Measurements from ENCODE around the gene CAMK2A.
"Not testable (repeated sequence)": the region's sequence is repeated elsewhere in the genome, so short reads cannot be mapped to it uniquely, and the experiment has no call there.

CAMK2A gene

GRCh38 chr5:150263375-150263775 lies 26.2 kb downstream of the CAMK2A start:
- intact Hi-C loops (cut with DNase I), result no loop called here
- no peak for DNase-seq

DNA sequence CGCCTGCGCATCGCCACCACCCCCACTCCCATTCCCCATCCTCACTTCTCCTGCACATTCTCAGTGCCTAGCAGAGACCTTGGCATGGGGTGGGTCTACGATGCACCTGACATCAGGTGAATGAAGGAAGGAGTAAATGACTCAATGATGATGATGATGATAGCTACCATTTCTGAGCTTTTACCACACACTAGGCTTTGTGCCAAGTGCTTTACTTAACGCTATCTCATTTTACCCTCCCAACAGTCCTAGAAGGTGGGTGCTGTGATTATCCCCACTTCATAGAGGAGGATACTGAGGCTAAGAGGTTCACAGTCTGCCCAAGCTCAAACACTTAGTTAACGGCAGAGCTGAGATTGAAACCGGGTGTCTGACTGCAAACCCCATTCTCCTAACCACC lies 27.1 kb downstream of the CAMK2A start:
- peak in 2 of 10 donors; percentile 29 to 32 for DNase-seq
- intact Hi-C loops (cut with DNase I), result no loop called here

- peak in 1 of 10 donors; percentile 35 for DNase-seq
- intact Hi-C loops (cut with DNase I), result no loop called here
These were observed 28.3 kb downstream of the CAMK2A start for GRCh38 chr5:150261231-150261630.

DNA sequence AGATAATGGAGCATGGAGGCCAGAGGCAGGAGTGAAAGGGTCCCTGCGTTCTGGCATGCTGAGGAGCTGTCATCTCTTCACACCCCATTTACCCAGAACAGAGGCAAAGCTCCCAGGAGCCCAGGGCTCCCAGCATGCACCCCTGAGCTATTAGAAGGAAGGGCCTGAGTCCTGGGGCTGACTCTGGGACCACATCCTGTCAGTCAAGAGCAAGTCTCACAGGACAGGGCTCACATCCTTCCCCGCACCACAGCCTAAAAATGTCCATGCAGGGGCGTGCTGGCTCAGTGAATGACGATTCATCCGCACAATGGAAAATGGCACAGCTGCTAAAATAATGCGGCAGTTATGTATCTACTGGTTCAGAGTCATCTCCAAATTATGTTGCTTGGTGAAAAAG lies 31.4 kb downstream of the CAMK2A start:
- peak in 4 of 10 donors; percentile 50 to 93 (median 64) for DNase-seq
- intact Hi-C loops (cut with DNase I), result no loop called here

- DNase-seq, result peak in 1 of 10 donors; percentile 75
- intact Hi-C loops (cut with DNase I), result no loop called here
These were observed 32.1 kb downstream of the CAMK2A start for GRCh38 chr5:150257424-150257823.

DNA sequence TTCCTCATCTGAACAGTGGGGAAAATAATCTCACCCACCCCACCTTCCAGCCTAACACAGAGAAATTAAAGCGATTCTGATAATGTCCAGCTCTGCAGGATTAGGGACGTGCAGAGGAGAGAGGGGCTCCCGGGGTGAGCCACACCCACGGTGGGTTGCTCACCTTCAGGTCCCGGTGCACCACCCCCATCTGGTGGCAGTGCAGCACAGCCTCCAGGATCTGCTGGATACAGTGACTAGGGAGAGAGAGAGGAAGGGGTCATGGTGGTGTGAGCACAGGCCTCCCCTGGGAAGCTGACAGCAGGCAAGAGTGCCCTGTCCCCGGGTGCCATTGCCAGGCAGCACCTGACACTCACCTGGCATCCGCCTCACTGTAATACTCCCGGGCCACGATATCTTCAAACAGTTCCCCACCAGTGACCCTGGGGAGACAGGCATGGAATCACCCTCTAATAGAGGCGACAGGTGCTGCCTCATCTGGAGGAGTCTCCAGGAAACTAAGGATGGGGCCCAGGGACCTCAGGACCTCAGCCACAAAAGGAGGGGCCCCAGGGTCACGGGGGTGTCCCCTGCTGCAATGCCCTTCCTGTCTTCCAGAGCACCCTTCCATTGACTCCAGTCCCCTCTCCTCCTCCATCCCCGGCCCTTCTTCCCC lies 33.0 kb downstream of the CAMK2A start:
- DNase-seq, result peak in 1 of 10 donors; percentile 72
- intact Hi-C loops (cut with DNase I), result no loop called here

DNA sequence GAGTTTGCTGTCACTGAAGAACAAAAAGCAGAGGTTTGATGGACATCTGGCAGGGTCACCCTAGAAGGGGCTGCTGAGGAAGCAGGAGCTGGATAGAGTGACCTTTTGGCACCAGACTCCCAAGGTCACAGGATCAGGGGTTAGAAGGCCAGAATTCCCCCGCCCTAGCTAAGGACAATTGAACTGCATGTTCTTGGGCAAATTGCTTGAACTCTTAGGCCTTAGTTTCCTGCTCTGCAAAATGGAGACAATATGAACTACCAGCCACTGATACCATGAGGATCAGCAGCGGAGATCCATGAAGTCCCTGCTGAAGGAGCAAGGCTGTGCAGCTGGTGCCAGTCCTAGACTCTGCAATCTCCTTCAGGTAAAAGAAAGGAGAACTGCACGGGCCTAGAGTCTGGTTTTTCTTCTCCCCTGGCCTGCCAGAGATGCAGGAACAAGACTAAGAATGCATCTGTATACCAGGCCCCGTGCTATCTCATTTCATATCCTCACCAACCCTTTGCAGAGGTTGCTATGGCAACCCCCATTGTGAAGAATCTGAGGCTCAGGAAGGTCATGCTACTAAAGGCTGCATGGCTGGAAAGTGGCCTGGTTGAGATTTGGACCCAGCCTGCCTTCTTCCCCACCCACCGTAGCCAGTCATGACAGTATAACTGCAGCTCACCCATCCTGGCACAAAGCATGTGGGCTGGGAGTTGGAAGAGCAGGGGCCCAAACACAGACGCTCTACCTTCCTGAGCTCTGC lies 33.7 kb downstream of the CAMK2A start:
- intact Hi-C loops (cut with DNase I), result no loop called here

DNA sequence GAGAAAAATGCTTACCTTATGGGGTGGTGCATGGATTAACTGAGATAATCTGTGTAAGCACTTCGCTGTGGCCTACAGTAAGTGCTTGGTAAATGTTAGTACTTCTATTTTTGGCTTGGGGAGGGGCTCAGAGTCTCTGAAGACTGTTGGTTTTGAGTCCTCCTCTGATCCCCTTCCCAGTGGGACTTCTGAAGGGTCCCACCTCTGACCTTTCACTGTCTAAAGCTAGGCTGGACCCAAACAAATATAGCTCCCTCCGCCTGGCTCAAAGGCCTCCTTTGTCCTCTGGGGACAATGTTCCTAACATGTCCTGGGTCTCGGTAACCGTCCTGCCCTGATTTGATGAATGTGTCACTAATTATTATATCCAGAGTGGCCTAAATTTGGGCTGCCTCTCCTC lies 34.8 kb downstream of the CAMK2A start:
- intact Hi-C loops (cut with DNase I), result no loop called here

More for the DNA sequence above, 33.7 kb downstream of the CAMK2A start:
- DNase-seq, result peak in 1 of 10 donors; percentile 74

GRCh38 chr5:150254363-150254762 lies 35.2 kb downstream of the CAMK2A start:
- peak in 1 of 10 donors; percentile 66 for DNase-seq
- intact Hi-C loops (cut with DNase I), result no loop called here

More for the DNA sequence above, 34.8 kb downstream of the CAMK2A start:
- peak in 1 of 10 donors; percentile 49 for DNase-seq

DNA sequence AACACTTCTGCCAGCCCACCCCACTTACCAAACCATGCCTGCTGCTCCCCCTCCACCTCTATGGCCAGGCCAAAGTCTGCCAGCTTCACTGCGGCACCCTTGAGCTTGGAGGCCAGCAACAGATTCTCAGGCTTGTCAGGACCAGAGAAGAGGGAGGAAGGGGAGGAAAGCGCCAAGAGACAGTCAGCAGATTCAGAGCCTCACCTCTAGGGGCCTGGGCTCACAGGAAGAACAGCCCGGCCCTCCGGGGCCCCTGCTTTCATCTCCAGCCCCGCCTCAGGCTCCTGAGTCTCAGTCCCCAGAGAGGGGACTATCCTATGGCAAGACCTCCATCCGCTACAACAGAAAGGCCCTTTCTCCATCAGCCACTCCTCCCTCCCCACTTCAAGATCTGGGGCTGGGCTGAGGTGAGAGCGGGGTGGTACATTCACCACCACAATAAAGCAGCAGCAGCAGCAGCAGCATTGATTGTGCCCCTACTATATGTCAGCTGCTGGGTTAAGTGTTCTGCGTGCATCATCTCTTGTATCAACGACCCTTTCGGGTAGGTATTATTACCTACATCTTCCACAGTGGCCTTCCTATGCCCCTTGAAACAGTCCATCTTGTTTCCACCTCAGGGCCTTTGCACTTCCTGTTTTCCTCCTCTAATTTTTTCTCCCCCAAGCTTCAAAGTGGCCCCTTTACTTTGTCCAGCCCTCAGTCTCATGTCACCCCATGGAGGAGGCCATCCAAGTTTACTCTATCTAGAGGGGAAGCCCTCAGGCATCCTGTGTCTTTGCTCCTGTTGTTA lies 36.0 kb downstream of the CAMK2A start:
- intact Hi-C loops (cut with DNase I), result no loop called here
- DNase-seq, result peak in 1 of 10 donors; percentile 24

DNA sequence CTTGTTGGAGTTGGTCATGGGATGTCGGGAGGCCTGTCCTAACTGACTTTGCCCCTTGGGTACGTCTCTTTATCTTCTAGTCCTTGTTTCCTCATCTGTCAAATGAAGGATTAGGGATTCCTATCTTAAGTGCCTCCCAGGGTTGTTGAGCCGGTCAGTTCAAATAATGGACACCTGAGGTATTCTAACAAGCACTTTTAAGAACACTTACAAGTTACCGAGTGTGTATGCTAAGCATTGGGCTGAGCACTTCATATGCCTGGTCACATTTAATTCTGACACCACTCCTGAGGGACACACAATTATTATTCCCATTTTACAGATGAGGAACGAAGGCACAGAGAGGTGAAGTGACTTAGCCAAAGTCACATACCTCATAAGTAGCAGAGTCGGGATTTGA lies 37.1 kb downstream of the CAMK2A start:
- intact Hi-C loops (cut with DNase I), result no loop called here
- DNase-seq, result no peak

DNA sequence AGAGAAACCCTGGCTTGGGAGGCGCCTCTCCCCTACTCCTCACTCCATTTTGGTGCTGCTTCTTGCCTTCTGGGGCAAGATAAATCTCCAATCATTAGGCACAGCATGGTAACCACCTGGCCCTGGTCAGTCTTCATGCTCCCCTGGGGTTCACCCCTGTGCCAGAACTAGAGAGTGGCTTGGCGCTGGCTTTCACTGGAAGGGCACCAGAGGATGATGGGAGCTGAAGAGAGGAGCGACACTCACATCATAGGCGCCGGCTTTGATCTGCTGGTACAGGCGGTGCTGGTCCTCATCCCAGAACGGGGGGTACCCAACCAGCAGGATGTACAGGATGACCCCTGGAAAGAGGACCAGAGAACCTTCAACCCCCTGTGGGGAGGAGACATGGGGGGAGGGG lies 38.1 kb downstream of the CAMK2A start:
- intact Hi-C loops (cut with DNase I), result no loop called here
- no peak for DNase-seq

GRCh38 chr5:150249744-150250143 lies 39.8 kb downstream of the CAMK2A start:
- DNase-seq, result no peak
- intact Hi-C loops (cut with DNase I), result no loop called here

DNA sequence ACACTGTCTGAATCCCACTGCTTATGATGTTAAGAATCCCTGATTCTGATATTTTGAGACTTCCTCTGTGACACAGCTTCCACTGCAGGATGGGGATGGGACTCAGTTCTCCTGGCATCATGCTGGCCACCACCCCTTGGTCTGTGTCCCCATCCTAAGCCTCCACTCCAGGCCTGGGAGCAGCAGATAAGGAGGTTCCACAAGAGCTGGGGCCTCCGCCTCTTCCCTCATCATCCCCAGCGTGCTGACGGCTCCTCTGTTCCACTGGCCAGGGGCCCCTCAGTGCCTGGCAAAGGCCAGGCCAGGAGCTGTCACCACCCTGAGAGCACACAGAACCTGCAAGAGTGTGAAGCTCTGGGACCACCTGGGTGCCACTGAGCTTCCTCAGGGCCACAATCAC lies 40.6 kb downstream of the CAMK2A start:
- peak in 1 of 10 donors; percentile 64 for DNase-seq

DNA sequence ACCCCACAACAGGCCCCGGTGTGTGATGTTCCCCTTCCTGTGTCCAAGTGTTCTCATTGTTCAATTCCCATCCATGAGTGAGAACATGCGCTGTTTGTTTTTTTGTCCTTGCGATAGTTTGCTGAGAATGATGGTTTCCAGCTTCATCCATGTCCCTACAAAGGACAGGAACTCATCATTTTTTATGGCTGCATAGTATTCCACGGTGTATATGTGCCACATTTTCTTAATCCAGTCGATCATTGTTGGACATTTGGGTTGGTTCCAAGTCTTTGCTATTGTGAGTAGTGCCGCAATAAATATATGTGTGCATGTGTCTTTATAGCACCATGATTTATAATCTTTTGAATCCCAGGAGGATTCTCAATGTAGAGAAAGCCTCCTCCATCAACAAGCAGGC lies 41.1 kb downstream of the CAMK2A start:
- intact Hi-C loops (cut with DNase I); DNase-seq: not testable (repeated sequence)

More for the DNA sequence above, 40.6 kb downstream of the CAMK2A start:
- intact Hi-C loops (cut with DNase I), result no loop called here

DNA sequence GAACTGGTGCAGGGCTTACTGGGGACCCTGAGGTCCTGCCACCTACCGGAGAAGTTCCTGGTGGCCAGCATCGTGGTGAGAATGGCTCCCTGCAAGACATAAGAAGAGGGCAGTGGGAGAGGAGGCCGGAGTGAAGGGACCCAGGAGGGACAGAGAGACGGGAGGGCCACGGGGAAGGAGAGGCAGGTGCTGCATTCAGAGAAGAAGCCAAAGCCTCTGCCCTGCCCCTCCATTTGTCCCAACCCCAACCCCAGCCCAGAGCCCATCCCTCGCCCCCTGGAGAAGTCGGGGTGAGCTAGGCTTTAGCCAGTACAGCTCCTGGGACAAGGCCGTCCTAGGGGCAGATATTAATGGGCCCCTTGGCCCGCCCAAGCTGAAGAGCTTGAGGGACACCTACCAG lies 41.8 kb downstream of the CAMK2A start:
- DNase-seq, result peak in 1 of 10 donors; percentile 50
- intact Hi-C loops (cut with DNase I), result no loop called here

DNA sequence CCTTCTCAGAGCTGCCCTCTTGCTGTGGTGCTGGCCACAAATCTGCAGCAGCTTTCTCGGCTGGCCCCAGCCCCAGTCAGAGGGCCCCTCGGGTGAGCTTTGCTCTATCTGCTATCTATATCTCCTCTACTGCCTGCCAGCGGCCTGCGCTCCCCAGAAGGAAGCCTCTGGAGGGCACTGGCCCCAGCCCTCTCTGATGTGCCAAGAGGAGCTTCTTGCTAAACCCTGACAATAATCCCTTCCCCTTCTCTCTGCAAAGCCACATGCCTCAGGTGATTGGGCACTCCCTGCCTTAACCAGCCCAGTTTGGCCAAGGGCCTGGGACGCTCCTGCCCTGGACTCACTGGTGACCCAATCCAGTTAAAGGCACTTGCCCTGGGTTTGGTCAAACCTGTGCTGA lies 42.7 kb downstream of the CAMK2A start:
- intact Hi-C loops (cut with DNase I), result no loop called here
- peak in 1 of 10 donors; percentile 60 for DNase-seq

DNA sequence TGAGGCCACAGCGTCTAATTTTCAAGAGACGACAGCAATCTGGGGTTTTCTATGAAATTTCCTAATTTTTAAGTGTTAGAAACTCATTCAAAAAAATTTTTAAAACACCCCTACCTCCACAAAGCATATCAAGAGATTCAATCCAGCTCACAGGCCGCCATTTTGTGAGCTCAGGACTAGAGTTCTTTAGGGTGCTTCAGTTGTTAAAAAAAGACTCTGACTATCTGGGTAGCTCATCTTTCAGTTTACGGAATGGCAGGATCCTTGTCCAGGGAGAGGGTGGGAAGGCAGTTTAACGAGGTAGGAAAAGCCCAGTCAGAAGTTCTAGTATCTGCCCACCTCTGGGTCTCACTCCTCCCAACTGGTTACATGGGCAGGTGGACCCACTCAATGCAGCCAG lies 43.1 kb downstream of the CAMK2A start:
- peak in 1 of 10 donors; percentile 5 for DNase-seq
- intact Hi-C loops (cut with DNase I), result no loop called here

GRCh38 chr5:150245808-150246207 lies 43.8 kb downstream of the CAMK2A start:
- DNase-seq, result peak in 1 of 10 donors; percentile 37
- intact Hi-C loops (cut with DNase I), result no loop called here

DNA sequence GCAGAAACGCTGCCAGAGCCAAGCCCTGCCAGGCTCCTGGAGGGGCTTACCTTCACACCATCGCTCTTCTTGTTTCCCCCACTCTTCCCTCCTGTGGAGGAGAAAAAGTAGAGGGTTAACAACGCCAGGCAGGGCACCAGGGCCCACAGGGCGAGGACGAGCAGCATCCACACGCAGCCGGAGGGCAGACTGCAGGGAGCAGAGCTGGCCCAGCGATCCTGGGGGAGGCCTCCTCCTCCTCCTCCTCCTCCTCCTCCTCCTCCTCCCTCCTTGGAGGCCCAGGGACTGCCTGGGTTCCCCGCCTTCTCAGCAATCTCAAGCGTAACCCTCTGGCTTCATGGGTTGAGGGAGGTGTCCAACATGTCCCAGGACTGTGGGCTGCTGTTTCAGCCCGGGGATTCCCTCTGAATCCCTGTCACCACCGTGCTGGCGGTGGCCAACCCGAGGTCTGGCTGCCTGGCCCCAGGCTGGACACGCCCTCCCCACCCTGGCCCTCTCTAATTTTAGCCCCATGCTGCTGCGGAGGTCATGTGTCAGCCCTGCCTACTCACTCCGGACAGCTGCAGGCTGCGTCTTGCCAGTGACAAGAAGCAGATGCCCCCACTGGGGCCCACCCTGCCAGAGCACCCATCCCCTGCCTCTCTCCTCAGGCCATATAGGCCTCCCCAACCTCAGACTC lies 44.3 kb downstream of the CAMK2A start:
- intact Hi-C loops (cut with DNase I), result no loop called here
- peak in 1 of 10 donors; percentile 64 for DNase-seq

Measured in posterior cingulate gyrus (tissue), 11 donors.